GM18861 (cell line): ENCODE measurements around the gene RNF183.

Source experiments
- ATAC-seq: cut with Tn5 transposase; IDR thresholded peaks from one replicate; pipeline ENCODE4 v1.9.1; 2021; ENCODE audit not compliant: unreplicated experiment

Gene RNF183

GRCh38 chr9:113302792-113303418 is at the start of gene RNF183:
Gene RNF183, minus strand, starts transcription at chr9:113303376. Its CDS starts 5,192 bp downstream, at chr9:113298184.
- no peak for ATAC-seq

- ATAC-seq, result no peak
Observed at GRCh38 chr9:113352411-113352810, 49.2 kb upstream of the RNF183 start.

- no peak for ATAC-seq
Observed at GRCh38 chr9:113352006-113352405, 48.8 kb upstream of the RNF183 start.

- ATAC-seq, result no peak
Observed at GRCh38 chr9:113350937-113351336, 47.8 kb upstream of the RNF183 start.

GRCh38 chr9:113350107-113350661 is 47.0 kb upstream of the RNF183 start:
- no peak for ATAC-seq

GRCh38 chr9:113349445-113350094 is 46.4 kb upstream of the RNF183 start, which contains the start of gene BSPRY:
Gene BSPRY, plus strand, starts transcription at chr9:113349541. Its CDS starts 39 bp downstream, at chr9:113349580.
- no peak for ATAC-seq

GRCh38 chr9:113349066-113349444 is 45.9 kb upstream of the RNF183 start:
- ATAC-seq, result no peak

- no peak for ATAC-seq
Observed at GRCh38 chr9:113348437-113348836, 45.3 kb upstream of the RNF183 start.

GRCh38 chr9:113345671-113346070 is 42.5 kb upstream of the RNF183 start:
- ATAC-seq, result no peak

- ATAC-seq, result no peak
Observed at GRCh38 chr9:113345190-113345589, 42.0 kb upstream of the RNF183 start.

GRCh38 chr9:113343732-113344231 is 40.6 kb upstream of the RNF183 start:
- ATAC-seq, result no peak

GRCh38 chr9:113341712-113342410 is 38.7 kb upstream of the RNF183 start:
- ATAC-seq, result no peak

GRCh38 chr9:113340011-113340699 is 37.0 kb upstream of the RNF183 start, which contains the start of gene WDR31:
Gene WDR31, minus strand, starts transcription at chr9:113340275. Its CDS starts 8,253 bp downstream, at chr9:113332022.
- peak; percentile 98 for ATAC-seq

- ATAC-seq, result no peak
Observed at GRCh38 chr9:113337714-113338113, 34.5 kb upstream of the RNF183 start.

- no peak for ATAC-seq
Observed at GRCh38 chr9:113331780-113332179, 28.6 kb upstream of the RNF183 start.

- no peak for ATAC-seq
Observed at GRCh38 chr9:113328045-113328782, 25.0 kb upstream of the RNF183 start.

GRCh38 chr9:113326230-113326629 is 23.1 kb upstream of the RNF183 start:
- no peak for ATAC-seq

- ATAC-seq, result no peak
Observed at GRCh38 chr9:113322671-113323070, 19.5 kb upstream of the RNF183 start.

- no peak for ATAC-seq
Observed at GRCh38 chr9:113320051-113320450, 16.9 kb upstream of the RNF183 start.

GRCh38 chr9:113319054-113319453 is 15.9 kb upstream of the RNF183 start:
- no peak for ATAC-seq
